ENCODE data around the gene IGF1R.

IGF1R gene

GRCh38 chr15:98657721-98658120 is 9.4 kb downstream of the IGF1R start:
- H3K27ac ChIP-seq (ENCODE audit: low read length), result no peak overlapping the region
- no peak for DNase-seq (ENCODE audit: low read depth, low spot score)
- WGBS (ENCODE audit: insufficient coverage, insufficient read length), result no CpG with 5 or more reads among the region's 4 CpGs
- no peaks in the 10 kb centered on the region for H3K9me3 ChIP-seq (ENCODE audit: control insufficient read depth, insufficient read depth, low read length)
- no peak overlapping the region for H3K4me3 ChIP-seq (ENCODE audit: low read length)
- no peaks in the 10 kb centered on the region for H3K27me3 ChIP-seq (ENCODE audit: control insufficient read depth, insufficient read depth, low read length)
- peaks cover 4% of the 10 kb centered on the region for H3K4me1 ChIP-seq (ENCODE audit: control insufficient read depth, insufficient read depth, low read length)
- no peaks in the 10 kb centered on the region for H3K36me3 ChIP-seq (ENCODE audit: control insufficient read depth, insufficient read depth, low read length)

- H3K4me3 ChIP-seq (ENCODE audit: low read length), result no peak overlapping the region
- H3K9me3 ChIP-seq (ENCODE audit: control insufficient read depth, insufficient read depth, low read length), result no peaks in the 10 kb centered on the region
- WGBS (ENCODE audit: insufficient coverage, insufficient read length), result no CpG with 5 or more reads among the region's 7 CpGs
- H3K4me1 ChIP-seq (ENCODE audit: control insufficient read depth, insufficient read depth, low read length), result peaks cover 5% of the 10 kb centered on the region
- no peak overlapping the region for H3K27ac ChIP-seq (ENCODE audit: low read length)
- no peaks in the 10 kb centered on the region for H3K27me3 ChIP-seq (ENCODE audit: control insufficient read depth, insufficient read depth, low read length)
- no peaks in the 10 kb centered on the region for H3K36me3 ChIP-seq (ENCODE audit: control insufficient read depth, insufficient read depth, low read length)
- DNase-seq (ENCODE audit: low read depth, low spot score), result no peak
These were observed 10.7 kb downstream of the IGF1R start for GRCh38 chr15:98658831-98659699.

GRCh38 chr15:98660055-98660454 is 11.7 kb downstream of the IGF1R start:
- Histone ChIP-seq H3K4me1 (ENCODE audit: control insufficient read depth, insufficient read depth, low read length) (peaks cover 5% of the 10 kb centered on the region), H3K4me3 (ENCODE audit: low read length) (no peak overlapping the region), H3K27me3 (ENCODE audit: control insufficient read depth, insufficient read depth, low read length) (no peaks in the 10 kb centered on the region), H3K36me3 (ENCODE audit: control insufficient read depth, insufficient read depth, low read length) (no peaks in the 10 kb centered on the region), H3K9me3 (ENCODE audit: control insufficient read depth, insufficient read depth, low read length) (no peaks in the 10 kb centered on the region), H3K27ac (ENCODE audit: low read length) (no peak overlapping the region)
- no CpG with 5 or more reads among the region's 3 CpGs for WGBS (ENCODE audit: insufficient coverage, insufficient read length)
- DNase-seq (ENCODE audit: low read depth, low spot score), result no peak

- no CpG with 5 or more reads among the region's 6 CpGs for WGBS (ENCODE audit: insufficient coverage, insufficient read length)
- Histone ChIP-seq H3K4me3 (ENCODE audit: low read length) (no peak overlapping the region), H3K27me3 (ENCODE audit: control insufficient read depth, insufficient read depth, low read length) (no peaks in the 10 kb centered on the region), H3K27ac (ENCODE audit: low read length) (no peak overlapping the region), H3K4me1 (ENCODE audit: control insufficient read depth, insufficient read depth, low read length) (peaks cover 11% of the 10 kb centered on the region), H3K36me3 (ENCODE audit: control insufficient read depth, insufficient read depth, low read length) (no peaks in the 10 kb centered on the region), H3K9me3 (ENCODE audit: control insufficient read depth, insufficient read depth, low read length) (no peaks in the 10 kb centered on the region)
- DNase-seq (ENCODE audit: low read depth, low spot score), result no peak
These were observed 14.7 kb downstream of the IGF1R start for GRCh38 chr15:98663045-98663444.

GRCh38 chr15:98663606-98664005 is 15.3 kb downstream of the IGF1R start:
- Histone ChIP-seq H3K27me3 (ENCODE audit: control insufficient read depth, insufficient read depth, low read length) (no peaks in the 10 kb centered on the region), H3K4me1 (ENCODE audit: control insufficient read depth, insufficient read depth, low read length) (peaks cover 13% of the 10 kb centered on the region), H3K27ac (ENCODE audit: low read length) (no peak overlapping the region), H3K4me3 (ENCODE audit: low read length) (no peak overlapping the region), H3K36me3 (ENCODE audit: control insufficient read depth, insufficient read depth, low read length) (no peaks in the 10 kb centered on the region), H3K9me3 (ENCODE audit: control insufficient read depth, insufficient read depth, low read length) (no peaks in the 10 kb centered on the region)
- WGBS (ENCODE audit: insufficient coverage, insufficient read length), result no CpG with 5 or more reads among the region's 8 CpGs
- no peak for DNase-seq (ENCODE audit: low read depth, low spot score)

- H3K36me3 ChIP-seq (ENCODE audit: control insufficient read depth, insufficient read depth, low read length), result no peaks in the 10 kb centered on the region
- no peak for DNase-seq (ENCODE audit: low read depth, low spot score)
- peaks cover 12% of the 10 kb centered on the region for H3K4me1 ChIP-seq (ENCODE audit: control insufficient read depth, insufficient read depth, low read length)
- no peaks in the 10 kb centered on the region for H3K9me3 ChIP-seq (ENCODE audit: control insufficient read depth, insufficient read depth, low read length)
- no peak overlapping the region for H3K4me3 ChIP-seq (ENCODE audit: low read length)
- H3K27me3 ChIP-seq (ENCODE audit: control insufficient read depth, insufficient read depth, low read length), result no peaks in the 10 kb centered on the region
- H3K27ac ChIP-seq (ENCODE audit: low read length), result no peak overlapping the region
- WGBS (ENCODE audit: insufficient coverage, insufficient read length), result no CpG with 5 or more reads among the region's 6 CpGs
These were observed 18.1 kb downstream of the IGF1R start for GRCh38 chr15:98666441-98666840.

GRCh38 chr15:98666841-98667240 is 18.5 kb downstream of the IGF1R start:
- Histone ChIP-seq H3K27ac (ENCODE audit: low read length) (no peak overlapping the region), H3K4me3 (ENCODE audit: low read length) (no peak overlapping the region), H3K4me1 (ENCODE audit: control insufficient read depth, insufficient read depth, low read length) (peaks cover 12% of the 10 kb centered on the region), H3K9me3 (ENCODE audit: control insufficient read depth, insufficient read depth, low read length) (no peaks in the 10 kb centered on the region), H3K36me3 (ENCODE audit: control insufficient read depth, insufficient read depth, low read length) (no peaks in the 10 kb centered on the region), H3K27me3 (ENCODE audit: control insufficient read depth, insufficient read depth, low read length) (no peaks in the 10 kb centered on the region)
- no CpG with 5 or more reads among the region's 7 CpGs for WGBS (ENCODE audit: insufficient coverage, insufficient read length)
- no peak for DNase-seq (ENCODE audit: low read depth, low spot score)

- H3K4me1 ChIP-seq (ENCODE audit: control insufficient read depth, insufficient read depth, low read length), result peaks cover 12% of the 10 kb centered on the region
- H3K4me3 ChIP-seq (ENCODE audit: low read length), result no peak overlapping the region
- no peaks in the 10 kb centered on the region for H3K36me3 ChIP-seq (ENCODE audit: control insufficient read depth, insufficient read depth, low read length)
- H3K27ac ChIP-seq (ENCODE audit: low read length), result no peak overlapping the region
- H3K27me3 ChIP-seq (ENCODE audit: control insufficient read depth, insufficient read depth, low read length), result no peaks in the 10 kb centered on the region
- no peaks in the 10 kb centered on the region for H3K9me3 ChIP-seq (ENCODE audit: control insufficient read depth, insufficient read depth, low read length)
- no CpG with 5 or more reads among the region's 13 CpGs for WGBS (ENCODE audit: insufficient coverage, insufficient read length)
- no peak for DNase-seq (ENCODE audit: low read depth, low spot score)
These were observed 19.3 kb downstream of the IGF1R start for GRCh38 chr15:98667521-98668179.

GRCh38 chr15:98668566-98669308 is 20.4 kb downstream of the IGF1R start:
- Histone ChIP-seq H3K36me3 (ENCODE audit: control insufficient read depth, insufficient read depth, low read length) (no peaks in the 10 kb centered on the region), H3K27ac (ENCODE audit: low read length) (no peak overlapping the region), H3K4me1 (ENCODE audit: control insufficient read depth, insufficient read depth, low read length) (peaks cover 12% of the 10 kb centered on the region), H3K27me3 (ENCODE audit: control insufficient read depth, insufficient read depth, low read length) (no peaks in the 10 kb centered on the region), H3K9me3 (ENCODE audit: control insufficient read depth, insufficient read depth, low read length) (no peaks in the 10 kb centered on the region), H3K4me3 (ENCODE audit: low read length) (no peak overlapping the region)
- WGBS (ENCODE audit: insufficient coverage, insufficient read length), result no CpG with 5 or more reads among the region's 10 CpGs
- no peak for DNase-seq (ENCODE audit: low read depth, low spot score)

- Histone ChIP-seq H3K36me3 (ENCODE audit: control insufficient read depth, insufficient read depth, low read length) (no peaks in the 10 kb centered on the region), H3K27me3 (ENCODE audit: control insufficient read depth, insufficient read depth, low read length) (no peaks in the 10 kb centered on the region), H3K4me3 (ENCODE audit: low read length) (no peak overlapping the region), H3K27ac (ENCODE audit: low read length) (peak overlapping the region; percentile 22), H3K4me1 (ENCODE audit: control insufficient read depth, insufficient read depth, low read length) (peaks cover 12% of the 10 kb centered on the region), H3K9me3 (ENCODE audit: control insufficient read depth, insufficient read depth, low read length) (no peaks in the 10 kb centered on the region)
- DNase-seq (ENCODE audit: low read depth, low spot score), result no peak
- no CpG with 5 or more reads among the region's 7 CpGs for WGBS (ENCODE audit: insufficient coverage, insufficient read length)
These were observed 21.3 kb downstream of the IGF1R start for GRCh38 chr15:98669638-98670037.
